ENCODE results near the gene ATF7IP. TPM values are rescaled to one million over a fixed set of nuclear protein-coding genes. Genes with fewer than 3 reads are reported as not detected.

ATF7IP gene
- 201 and 208 TPM in 2 replicates for total RNA-seq
- total RNA-seq (2013), result 106 TPM
- polyA plus RNA-seq, result 28.1 and 115 TPM in 2 replicates
- 96.7 and 174 TPM in 2 replicates for polyA minus RNA-seq

- Histone ChIP-seq H3K9ac (ENCODE audit: low read length) (peak within 1 kb of the TSS; percentile 91), H3K4me2 (replicated peaks; ENCODE audit: low read depth, low read length, poor library complexity, severe bottlenecking) (peak within 1 kb of the TSS; percentile 78), H4K20me1 (ENCODE audit: control insufficient read depth, insufficient read depth, low read length, poor library complexity, severe bottlenecking) (no peaks in the 10 kb centered on the region), H3K36me3 (replicated peaks in 1 of 2; ENCODE audit: control extremely low read depth in 1 of 2, control insufficient read depth in 1 of 2, extremely low read depth in 1 of 2, insufficient read depth in 2 of 2, low read length in 1 of 2) (peaks cover 2 to 15% of the 10 kb centered on the region in 2 experiments), H3K79me2 (ENCODE audit: control insufficient read depth, insufficient read depth, low read length) (peaks cover 40% of the 10 kb centered on the region), H2AFZ (ENCODE audit: insufficient read depth, low read depth, low read length, poor library complexity, severe bottlenecking) (peak within 1 kb of the TSS; percentile 33), H3K9me3 (ENCODE audit: control extremely low read depth in 1 of 3, control insufficient read depth in 2 of 3, insufficient read depth in 1 of 3, low read length in 2 of 3) (peaks cover 6 to 50% (median 16%) of the 10 kb centered on the region in 3 donors), H3K27ac (ENCODE audit: low read length in 2 of 2) (peak within 1 kb of the TSS; percentile 98 to 99), H3K4me1 (ENCODE audit: control insufficient read depth in 2 of 2, insufficient read depth in 2 of 2, low read length in 2 of 2) (peaks cover 45 to 46% of the 10 kb centered on the region in 2 donors), H3K27me3 (replicated peaks in 1 of 4; ENCODE audit: control extremely low read depth in 1 of 4, control insufficient read depth in 3 of 4, insufficient read depth in 4 of 4, low read length in 3 of 4) (no peaks in the 10 kb centered on the region), H3K4me3 (ENCODE audit: control extremely low read depth in 1 of 5, extremely low read depth in 1 of 5, insufficient read depth in 1 of 5, low read depth in 2 of 5, low read length in 4 of 5) (peak within 1 kb of the TSS; percentile 71 to 97 (median 82))
- POLR2A ChIA-PET, result interaction anchor here (0.5 to 3.2 kb wide), 27 partner anchors 9 to 408 kb away, joined by 3 to 34 read pairs (median 4); a partner anchor contains a TSS
- peak within 1 kb of the TSS; percentile 95 for H3K27ac Mint-ChIP-seq
- TF ChIP-seq CTCF (IDR thresholded peaks at IDR 0.05), result peak; percentile 49
- no peak for TF ChIP-seq EZH2 (IDR thresholded peaks at IDR 0.05; ENCODE audit: borderline replicate concordance, insufficient read depth, low read depth, low read length, poor library complexity, severe bottlenecking)
- CTCF ChIA-PET, result interaction anchor here (0.6 to 3.6 kb wide), 40 partner anchors 10 to 408 kb away, joined by 3 to 81 read pairs (median 4); a partner anchor contains a TSS
- peak within 1 kb of the TSS; percentile 84 for H3K4me3 Mint-ChIP-seq
- H3K9me3 Mint-ChIP-seq (ENCODE audit: insufficient read depth), result peaks cover 5% of the 10 kb centered on the region
- peaks cover 40% of the 10 kb centered on the region for H3K4me1 Mint-ChIP-seq
- no peaks in the 10 kb centered on the region for H3K27me3 Mint-ChIP-seq
- under 1% methylated on average over 39 of the region's 55 CpGs for WGBS (ENCODE audit: insufficient coverage)
- DNase-seq (peak; percentile 99), ATAC-seq (ENCODE audit: low read depth) (peak; percentile 83)
- intact Hi-C loops (cut with micrococcal nuclease), result loop anchor here (1.0 to 10.0 kb wide), 9 partner anchors 29 to 405 kb away; a partner anchor contains a TSS
These were observed at the start of gene ATF7IP for GRCh38 chr12:14365294-14366208. Gene ATF7IP (plus strand): TSS chr12:14365682. CDS start chr12:14423916, 58,234 bp downstream.
